ENCODE measurements around the gene PRKRIP1.
"Not testable (repeated sequence)": the region's sequence is repeated elsewhere in the genome, so short reads cannot be mapped to it uniquely, and the experiment has no call there.

The PRKRIP1 gene

GRCh38 chr7:102460467-102460866, 64.3 kb downstream of the PRKRIP1 start:
- no peak for DNase-seq

- no peak for DNase-seq
Measured at GRCh38 chr7:102463841-102464576, 67.8 kb downstream of the PRKRIP1 start.

- DNase-seq: peak; percentile 53
Measured at GRCh38 chr7:102464577-102465280, 68.6 kb downstream of the PRKRIP1 start, which contains the start of the genes ALKBH4 and LRWD1. ALKBH4 (minus strand) TSS chr7:102464863; CDS start chr7:102464836, 27 bp downstream. LRWD1 (plus strand) TSS chr7:102464984; CDS start chr7:102465081, 97 bp downstream.

GRCh38 chr7:102466097-102466496, 69.9 kb downstream of the PRKRIP1 start:
- no peak for DNase-seq

- no peak for DNase-seq
Measured at GRCh38 chr7:102467581-102468477, 71.7 kb downstream of the PRKRIP1 start.

- DNase-seq: no peak
Measured at GRCh38 chr7:102468478-102469350, 72.6 kb downstream of the PRKRIP1 start.

GRCh38 chr7:102469351-102469971, 73.3 kb downstream of the PRKRIP1 start:
- DNase-seq: no peak

- no peak for DNase-seq
Measured at GRCh38 chr7:102469972-102470825, 74.0 kb downstream of the PRKRIP1 start.

GRCh38 chr7:102471791-102472125, 75.6 kb downstream of the PRKRIP1 start:
- DNase-seq: no peak

- no peak for DNase-seq
Measured at GRCh38 chr7:102472126-102473041, 76.2 kb downstream of the PRKRIP1 start.

- no peak for DNase-seq
Measured at GRCh38 chr7:102473271-102473991, 77.3 kb downstream of the PRKRIP1 start.

GRCh38 chr7:102474116-102474515, 78.0 kb downstream of the PRKRIP1 start:
- DNase-seq: not testable (repeated sequence)

- DNase-seq: not testable (repeated sequence)
Measured at GRCh38 chr7:102474736-102475435, 78.7 kb downstream of the PRKRIP1 start.
